MM.1S (cell line): ENCODE measurements around the gene ZNF35.
A peak's percentile ranks its signal among the peaks of the same experiment; 100 is the strongest.

Source experiments
- DNase-seq: peaks from one replicate; pipeline ENCODE4 v3.0.0-alpha.2; 2015
- H2AFZ ChIP-seq: fragments of 300-600 bp; sonication (generic); 2 replicates; pipeline ENCODE4 v1.6.0; 2016; ENCODE audit warnings: antibody characterized with exemption, low read length
- H3F3A ChIP-seq: fragments of 300-600 bp; sonication (generic); 2 replicates; pipeline ENCODE4 v1.6.1; 2016; ENCODE audit warnings: mild to moderate bottlenecking, antibody characterized with exemption, low read length, moderate library complexity, mixed read lengths; ENCODE audit not compliant: insufficient read depth
- H3K27ac ChIP-seq: fragments of 300-600 bp; sonication (generic); 2 replicates; pipeline ENCODE4 v1.5.1; 2016; ENCODE audit warnings: mild to moderate bottlenecking, low read length
- H3K27me3 ChIP-seq: fragments of 300-600 bp; sonication (generic); replicated peaks from 2 replicates; pipeline ENCODE4 v1.6.0; 2016; ENCODE audit warnings: low read length; ENCODE audit not compliant: insufficient read depth
- H3K36me3 ChIP-seq: fragments of 300-600 bp; sonication (generic); replicated peaks from 2 replicates; pipeline ENCODE4 v1.6.1; 2016; ENCODE audit warnings: mild to moderate bottlenecking, low read length, mixed read lengths; ENCODE audit not compliant: insufficient read depth
- H3K4me1 ChIP-seq: fragments of 300-600 bp; sonication (generic); 2 replicates; pipeline ENCODE4 v1.6.1; 2016; ENCODE audit warnings: low read length, mixed read lengths
- H3K4me2 ChIP-seq: fragments of 300-600 bp; sonication (generic); 2 replicates; pipeline ENCODE4 v1.6.0; 2016; ENCODE audit warnings: low read depth, low read length
- H3K4me3 ChIP-seq: fragments of 300-600 bp; sonication (generic); 2 replicates; pipeline ENCODE4 v1.5.1; 2016; ENCODE audit warnings: low read length, mixed read lengths
- H3K79me2 ChIP-seq: fragments of 300-600 bp; sonication (generic); 2 replicates; pipeline ENCODE4 v1.6.1; 2016; ENCODE audit warnings: mixed run types, low read length, mixed read lengths
- H3K9ac ChIP-seq: fragments of 300-600 bp; sonication (generic); 2 replicates; pipeline ENCODE4 v1.6.1; 2016; ENCODE audit warnings: low read length, mixed read lengths
- H3K9me2 ChIP-seq: fragments of 300-600 bp; sonication (generic); replicated peaks from 2 replicates; pipeline ENCODE4 v1.6.1; 2016; ENCODE audit warnings: mild to moderate bottlenecking, low read length, mixed read lengths; ENCODE audit not compliant: insufficient read depth
- H3K9me3 ChIP-seq: fragments of 300-600 bp; sonication (generic); replicated peaks from 2 replicates; pipeline ENCODE4 v1.6.1; 2016; ENCODE audit warnings: mild to moderate bottlenecking, low read length, mixed read lengths; ENCODE audit not compliant: insufficient read depth
- H4K20me1 ChIP-seq: fragments of 300-600 bp; sonication (generic); 2 replicates; pipeline ENCODE4 v1.6.1; 2016; ENCODE audit warnings: mild to moderate bottlenecking, low read length, moderate library complexity, mixed read lengths; ENCODE audit not compliant: insufficient read depth
- CTCF ChIP-seq: fragments of 300-600 bp; sonication (generic); IDR thresholded peaks from 2 replicates; pipeline ENCODE4 v1.5.1; 2016; ENCODE audit warnings: antibody characterized with exemption, low read length, mixed read lengths
- EZH2 ChIP-seq: fragments of 300-600 bp; sonication (generic); optimal IDR thresholded peaks from 2 replicates; pipeline ENCODE3; 2017; ENCODE audit warnings: low read depth, mild to moderate bottlenecking, antibody characterized with exemption, low read length, mixed read lengths
- EZH2phosphoT487 ChIP-seq: fragments of 300-600 bp; sonication (generic); IDR thresholded peaks from 2 replicates; pipeline ENCODE4 v1.6.1; 2018; ENCODE audit warnings: antibody characterized with exemption, low read length

Gene ZNF35

DNA sequence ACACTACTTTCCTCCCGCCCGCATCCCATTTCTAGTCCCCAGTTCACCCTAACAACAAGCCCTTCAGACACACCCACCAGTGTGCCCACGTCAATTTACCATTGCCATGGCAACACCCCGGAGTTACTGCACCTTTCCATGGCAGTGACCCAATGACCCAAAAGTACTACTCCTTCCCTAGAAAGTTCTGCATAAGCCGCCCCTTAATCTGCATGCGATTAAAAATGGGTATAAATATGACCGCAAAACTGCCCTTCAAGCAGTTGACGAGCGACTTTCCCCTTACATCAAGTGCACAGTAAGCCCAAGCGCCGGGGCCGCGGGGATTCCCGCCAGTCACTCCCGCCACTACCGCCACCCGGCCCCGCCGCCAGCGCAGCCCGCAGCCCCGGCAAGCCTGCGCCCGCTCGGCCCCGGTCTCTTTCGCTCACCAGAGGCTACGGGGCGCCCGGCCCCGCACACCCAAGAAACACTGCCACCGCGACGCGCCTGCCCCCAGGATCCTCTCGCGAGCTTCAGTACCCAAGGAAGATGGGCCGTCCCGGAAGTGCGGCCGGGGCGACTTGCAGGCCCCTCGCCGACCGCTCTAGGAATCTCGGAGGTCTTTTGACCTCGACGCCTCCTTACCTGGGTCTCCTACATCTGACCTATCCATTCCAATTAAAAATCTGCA, 36.7 kb downstream of the ZNF35 start:
- H4K20me1 ChIP-seq: no peaks in the 10 kb centered on the region
- H3K4me2 ChIP-seq: peak overlapping the region; percentile 70
- H3K79me2 ChIP-seq: no peaks in the 10 kb centered on the region
- H2AFZ ChIP-seq: peak overlapping the region; percentile 95
- TF ChIP-seq CTCF (no peak), EZH2phosphoT487 (no peak), EZH2 (no peak)
- no peaks in the 10 kb centered on the region for H3K9me2 ChIP-seq
- no peaks in the 10 kb centered on the region for H3K36me3 ChIP-seq
- H3K4me1 ChIP-seq: peaks cover 3% of the 10 kb centered on the region; the same call in 1 of the 2 replicates
- H3K9ac ChIP-seq: peak overlapping the region; percentile 80
- H3F3A ChIP-seq: no peaks in the 10 kb centered on the region
- no peaks in the 10 kb centered on the region for H3K27me3 ChIP-seq
- H3K9me3 ChIP-seq: no peaks in the 10 kb centered on the region
- peak overlapping the region; percentile 41; the same call in 1 of the 2 replicates for H3K27ac ChIP-seq
- peak overlapping the region; percentile 81 for H3K4me3 ChIP-seq
- peak; percentile 92 for DNase-seq

DNA sequence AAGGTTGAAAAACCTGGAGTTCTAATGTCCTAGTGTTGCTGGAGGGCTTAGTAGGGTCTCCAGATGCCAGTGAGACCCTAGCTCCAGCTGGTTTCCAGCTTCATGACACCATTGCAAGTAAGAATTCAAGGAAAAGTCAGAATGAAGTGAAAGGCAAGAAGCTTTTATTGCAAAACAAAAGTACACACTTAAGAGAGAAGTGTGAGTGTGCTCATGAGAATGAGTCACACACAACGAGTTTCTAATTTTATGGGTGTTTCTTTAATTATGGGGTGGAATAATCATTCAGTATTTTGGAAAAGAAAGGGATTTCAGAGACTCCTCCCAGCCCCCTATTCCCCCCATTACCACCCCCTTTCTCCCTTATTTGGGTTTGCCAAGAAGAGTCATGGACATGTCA, 39.4 kb downstream of the ZNF35 start:
- no peak for DNase-seq
- Histone ChIP-seq H3K36me3 (no peaks in the 10 kb centered on the region), H3K4me2 (no peak overlapping the region), H3F3A (no peaks in the 10 kb centered on the region), H3K4me1 (peaks cover 3% of the 10 kb centered on the region; the same call in 1 of the 2 replicates), H3K4me3 (no peak overlapping the region), H3K79me2 (no peaks in the 10 kb centered on the region), H3K9me3 (no peaks in the 10 kb centered on the region), H3K27me3 (no peaks in the 10 kb centered on the region), H3K9me2 (no peaks in the 10 kb centered on the region), H4K20me1 (no peaks in the 10 kb centered on the region), H2AFZ (no peak overlapping the region), H3K9ac (no peak overlapping the region), H3K27ac (no peak overlapping the region)
- TF ChIP-seq CTCF: no peak
